H1 (cell line): Measurements from ENCODE around the gene PLD5. TPM values are rescaled to one million over a fixed set of nuclear protein-coding genes. Genes with fewer than 3 reads are reported as not detected.

Experiments
- CTCF ChIA-PET: fragments of 300-600 bp; sonication (Branson Sonifier 250); formaldehyde crosslinking; loops from one replicate; lab custom pipeline; 2021; ENCODE audit not compliant: partially characterized antibody; lab: Charles Lee
- POLR2A ChIA-PET: fragments of 300-600 bp; sonication (Branson Sonifier 250); formaldehyde crosslinking; loops from one replicate; lab custom pipeline; 2021; ENCODE audit warnings: inconsistent platforms; ENCODE audit not compliant: partially characterized antibody; lab: Charles Lee
- DNase-seq, 2 experiments: peaks; one replicate each; pipeline versions ENCODE4 v3.0.0 to v3.0.0-alpha.2; 2010 to 2022; ENCODE audit warnings: low spot score in 2 of 2, low read depth in 1 of 2, mixed read lengths in 1 of 2
- FAIRE-seq: peaks from 2 replicates; lab custom pipeline; 2011; peaks lifted over from hg19 to GRCh38; lab: Jason Lieb, UNC
- H2AFZ ChIP-seq: 2 replicates; pipeline ENCODE4 v1.8.1; 2012; ENCODE audit warnings: low read length, inconsistent platforms
- H2AK5ac ChIP-seq: 2 replicates; pipeline ENCODE4 v1.6.1; 2013; ENCODE audit warnings: low read depth, low read length
- H2BK120ac ChIP-seq: replicated peaks from 2 replicates; pipeline ENCODE3; 2013; ENCODE audit warnings: low read depth, low read length, inconsistent platforms
- H2BK12ac ChIP-seq: 2 replicates; pipeline ENCODE4 v1.6.1; 2013; ENCODE audit warnings: low read depth, low read length
- H2BK15ac ChIP-seq: 2 replicates; pipeline ENCODE4 v1.6.1; 2013; ENCODE audit warnings: low read length
- H2BK20ac ChIP-seq: 2 replicates; pipeline ENCODE4 v1.6.1; 2013; ENCODE audit warnings: low read length
- H2BK5ac ChIP-seq: 2 replicates; pipeline ENCODE4 v1.6.1; 2013; ENCODE audit warnings: low read depth, low read length
- H3K14ac ChIP-seq: 2 replicates; pipeline ENCODE4 v1.6.1; 2013; ENCODE audit warnings: inconsistent platforms; ENCODE audit not compliant: insufficient read length
- H3K18ac ChIP-seq: 2 replicates; pipeline ENCODE4 v1.6.1; 2013; ENCODE audit warnings: low read length; ENCODE audit errors: extremely low read depth
- H3K23ac ChIP-seq: 2 replicates; pipeline ENCODE4 v1.6.1; 2013; ENCODE audit warnings: inconsistent platforms; ENCODE audit not compliant: insufficient read length
- H3K23me2 ChIP-seq: 2 replicates; pipeline ENCODE4 v1.6.1; 2013; ENCODE audit warnings: low read depth, low read length
- H3K27ac ChIP-seq: 2 replicates; pipeline ENCODE4 v1.6.1; 2011; ENCODE audit warnings: low read depth, low read length, inconsistent platforms
- H3K27me3 ChIP-seq, 4 experiments: replicated peaks in 1 of 4; 1 replicate in 1 of 4; 2 replicates in 3 of 4; pipeline versions ENCODE4 v1.6.1 to v1.8.1; 2011 to 2013; ENCODE audit warnings: low read length in 3 of 4, mild to moderate bottlenecking in 3 of 4, inconsistent platforms in 2 of 4, mixed read lengths in 2 of 4, moderate library complexity in 1 of 4; ENCODE audit not compliant: control insufficient read depth in 3 of 4, insufficient read depth in 3 of 4; ENCODE audit errors: extremely low read depth in 1 of 4
- H3K36me3 ChIP-seq, 4 experiments: 2 replicates each; pipeline versions ENCODE4 v1.6.1 to v1.8.1; 2011 to 2013; ENCODE audit warnings: mild to moderate bottlenecking in 4 of 4, low read length in 3 of 4, moderate library complexity in 2 of 4, control low read depth in 1 of 4, inconsistent platforms in 1 of 4; ENCODE audit not compliant: insufficient read depth in 4 of 4, control insufficient read depth in 2 of 4
- H3K4ac ChIP-seq: replicated peaks from 2 replicates; pipeline ENCODE3; 2013; ENCODE audit warnings: low read length, low read depth, mixed read lengths, inconsistent platforms; ENCODE audit not compliant: insufficient read length
- H3K4me1 ChIP-seq, 4 experiments: replicated peaks in 1 of 4; 1 replicate in 1 of 4; 2 replicates in 3 of 4; pipeline versions ENCODE4 v1.6.1 to v1.8.1; 2011 to 2013; ENCODE audit warnings: low read length in 3 of 4, inconsistent platforms in 2 of 4, mixed read lengths in 1 of 4; ENCODE audit not compliant: insufficient read depth in 4 of 4, control insufficient read depth in 3 of 4
- H3K4me2 ChIP-seq, 2 experiments: 2 replicates each; pipeline versions ENCODE4 v1.6.1 to v1.8.1; 2011 to 2013; ENCODE audit warnings: low read depth in 2 of 2, low read length in 2 of 2, control low read depth in 1 of 2, inconsistent platforms in 1 of 2, mild to moderate bottlenecking in 1 of 2; ENCODE audit not compliant: insufficient read depth in 1 of 2
- H3K4me3 ChIP-seq, 4 experiments: fragments of 200-600, 300-600 bp in 1 of 4; sonication (generic), shearing (Covaris generic), sonication (Bioruptor Twin) in 1 of 4; 2 replicates each; pipeline versions ENCODE4 v1.5.1 to v1.8.1; 2011 to 2016; ENCODE audit warnings: low read length in 4 of 4, low read depth in 3 of 4, control low read depth in 2 of 4, inconsistent platforms in 2 of 4, mild to moderate bottlenecking in 2 of 4, mixed read lengths in 1 of 4, moderate library complexity in 1 of 4; ENCODE audit not compliant: insufficient read depth in 2 of 4; ENCODE audit errors: extremely low read depth in 1 of 4
- H3K56ac ChIP-seq: replicated peaks from 2 replicates; pipeline ENCODE3; 2013; ENCODE audit warnings: low read depth, mild to moderate bottlenecking, mixed read lengths, low read length, inconsistent platforms; ENCODE audit not compliant: insufficient read length
- H3K79me1 ChIP-seq: 2 replicates; pipeline ENCODE4 v1.6.1; 2013; ENCODE audit warnings: low read depth, low read length, control low read depth
- H3K79me2 ChIP-seq, 2 experiments: 2 replicates each; pipeline versions ENCODE4 v1.6.1 to v1.8.1; 2012 to 2013; ENCODE audit warnings: low read length in 2 of 2, mild to moderate bottlenecking in 2 of 2, inconsistent platforms in 1 of 2; ENCODE audit not compliant: insufficient read depth in 2 of 2, control insufficient read depth in 1 of 2
- H3K9ac ChIP-seq, 4 experiments: replicated peaks in 1 of 4; 1 replicate in 1 of 4; 2 replicates in 3 of 4; pipeline versions ENCODE4 v1.6.1 to v1.8.1; 2011 to 2013; ENCODE audit warnings: low read depth in 3 of 4, low read length in 3 of 4, control low read depth in 2 of 4, mild to moderate bottlenecking in 2 of 4, moderate library complexity in 2 of 4, inconsistent platforms in 1 of 4; ENCODE audit errors: extremely low read depth in 1 of 4
- H3K9me3 ChIP-seq, 2 experiments: 2 replicates each; pipeline versions ENCODE4 v1.6.1 to v1.8.1; 2012 to 2013; ENCODE audit warnings: mild to moderate bottlenecking in 2 of 2, moderate library complexity in 2 of 2, control low read depth in 1 of 2, inconsistent platforms in 1 of 2, low read depth in 1 of 2, low read length in 1 of 2, mixed read lengths in 1 of 2; ENCODE audit not compliant: insufficient read depth in 2 of 2
- H4K20me1 ChIP-seq, 2 experiments: replicated peaks in 1 of 2; 2 replicates each; pipeline versions ENCODE3 to v1.8.1; 2011 to 2013; ENCODE audit warnings: inconsistent platforms in 2 of 2, low read length in 2 of 2, mild to moderate bottlenecking in 1 of 2; ENCODE audit not compliant: insufficient read depth in 2 of 2, control insufficient read depth in 1 of 2
- H4K5ac ChIP-seq: 2 replicates; pipeline ENCODE4 v1.6.1; 2013; ENCODE audit warnings: low read length, low read depth, mixed read lengths, inconsistent platforms; ENCODE audit not compliant: insufficient read length
- H4K8ac ChIP-seq: 2 replicates; pipeline ENCODE4 v1.8.0; 2013; ENCODE audit warnings: mild to moderate bottlenecking, moderate library complexity, low read length, inconsistent platforms; ENCODE audit not compliant: insufficient read depth; ENCODE audit errors: extremely low read depth
- H4K91ac ChIP-seq: replicated peaks from 2 replicates; pipeline ENCODE3; 2013; ENCODE audit warnings: low read length, mixed read lengths, inconsistent platforms; ENCODE audit not compliant: insufficient read length
- EZH2 ChIP-seq: fragments of 200-600 bp; sonication (generic); IDR thresholded peaks from 2 replicates; pipeline ENCODE4 v1.7.1; 2012; ENCODE audit warnings: low read depth, mild to moderate bottlenecking, moderate library complexity, low read length, inconsistent platforms; ENCODE audit not compliant: severe bottlenecking
- HDAC6 ChIP-seq: IDR thresholded peaks from one replicate; pipeline ENCODE4 v1.7.1; 2012; ENCODE audit warnings: low read depth, mild to moderate bottlenecking, inconsistent platforms, low read length, moderate library complexity
- RAD21 ChIP-seq, 2 experiments: IDR thresholded peaks in 1 of 2; conservative IDR thresholded peaks in 1 of 2; 2 replicates each; pipeline ENCODE4 v1.6.1; 2011; ENCODE audit warnings: low read depth in 2 of 2, low read length in 2 of 2, improper control_type of control experiment in 1 of 2, inconsistent platforms in 1 of 2, mild to moderate bottlenecking in 1 of 2, moderate library complexity in 1 of 2
- TAF1 ChIP-seq: IDR thresholded peaks from 2 replicates; pipeline ENCODE4 v1.6.1; 2011; ENCODE audit warnings: mild to moderate bottlenecking, low read depth, low read length
- WGBS, 2 experiments: shearing (Covaris generic) in 1 of 2; methylation state at CpG; one replicate each; pipeline versions ENCODE4 v1.1.6 to v1.1.7; 2013 to 2015; ENCODE audit warnings: low lambda C conversion rate in 2 of 2, mixed read lengths in 2 of 2, inconsistent platforms in 1 of 2, low coverage in 1 of 2, missing lambda C conversion rate in 1 of 2; ENCODE audit not compliant: insufficient replicate concordance in 2 of 2, insufficient coverage in 1 of 2, insufficient read length in 1 of 2; ENCODE audit errors: extremely low coverage in 1 of 2, missing lambda C conversion rate in 1 of 2; 5-methylcytosine and 5-hydroxymethylcytosine counted together
- polyA plus RNA-seq, 7 experiments: library from polyadenylated mRNA; depleted of rRNA in 3 of 7; stranded (reverse) in 5 of 7; unstranded in 2 of 7; fragments of >200 nt in 5 of 7; fragments of 200-250 nt in 2 of 7; gene quantifications; 1 replicate in 5 of 7; 2 replicates in 1 of 7; 4 replicates in 1 of 7; pipeline versions ENCODE4 v1.2.1 to v1.2.3, GENCODE V29; 2011 to 2013; ENCODE audit warnings: missing spikeins in 2 of 7, mixed read lengths in 2 of 7
- total RNA-seq: library from RNA; stranded (reverse); fragmentation: NEBNext Ultra II Directional; extraction: Animal tissue kit (Norgen Biotek cat#: 25700); gene quantifications from 2 replicates; pipeline ENCODE4 v1.2.1, GENCODE V29; 2021

Gene PLD5
- total and polyA plus RNA-seq, 2 of the 8 experiments (the other 6 are each of a cell fraction or from before 2014, with no cell fraction given), result 0.86 to 8.5 TPM

GRCh38 chr1:242139986-242140385 is 384.5 kb downstream of the PLD5 start:
- H2BK5ac ChIP-seq, result no peak overlapping the region
- H2AFZ ChIP-seq, result no peak overlapping the region
- no peak for FAIRE-seq
- TF ChIP-seq HDAC6 (no peak), TAF1 (no peak), RAD21 (IDR thresholded peaks at IDR 0.05 in 1 of 2, conservative IDR thresholded peaks at IDR 0.05 in 1 of 2; ENCODE audit: low read depth in 2 of 2, low read length in 2 of 2) (no peak), EZH2 (no peak)
- no peak overlapping the region for H3K4me2 ChIP-seq
- no peak overlapping the region for H4K5ac ChIP-seq
- POLR2A ChIA-PET, result no interaction called here
- no peaks in the 10 kb centered on the region for H3K36me3 ChIP-seq
- no peak overlapping the region for H3K23ac ChIP-seq
- no peak overlapping the region for H2AK5ac ChIP-seq
- no peak overlapping the region for H2BK12ac ChIP-seq
- no peaks in the 10 kb centered on the region for H3K79me1 ChIP-seq
- H3K56ac ChIP-seq, result no peak overlapping the region
- H2BK15ac ChIP-seq, result no peak overlapping the region
- no peaks in the 10 kb centered on the region for H3K79me2 ChIP-seq
- no peak overlapping the region for H4K91ac ChIP-seq
- H3K9me3 ChIP-seq, result peaks cover 0 to 2% of the 10 kb centered on the region in 2 experiments; a peak in 1 of 4 replicates
- no peak overlapping the region for H2BK20ac ChIP-seq
- no peak overlapping the region for H3K4ac ChIP-seq
- H3K23me2 ChIP-seq, result no peaks in the 10 kb centered on the region
- no peak overlapping the region for H4K8ac ChIP-seq
- whole genome bisulfite sequencing, 2 experiments, result 83% methylated on average over 4 of the region's 4 CpGs; no CpG with 5 or more reads in 1 of the 2 experiments
- H3K4me3 ChIP-seq, result no peak overlapping the region
- H3K27ac ChIP-seq, result no peak overlapping the region
- CTCF ChIA-PET, result interaction anchor here (0.6 to 1.3 kb wide), 6 partner anchors 11 to 1186 kb away, joined by 3 to 5 read pairs (median 4); no protein-coding TSS in a partner anchor
- H3K4me1 ChIP-seq, result no peaks in the 10 kb centered on the region
- no peak overlapping the region for H3K14ac ChIP-seq
- no peak overlapping the region for H2BK120ac ChIP-seq
- no peak for DNase-seq
- no peak overlapping the region for H3K18ac ChIP-seq
- no peak overlapping the region for H3K9ac ChIP-seq
- H3K27me3 ChIP-seq, result no peaks in the 10 kb centered on the region
- no peaks in the 10 kb centered on the region for H4K20me1 ChIP-seq
